Natural killer cell (primary cell): ENCODE data around the gene STAMBP. TPM values are rescaled to one million over a fixed set of nuclear protein-coding genes. Genes with fewer than 3 reads are reported as not detected.

Experiments used
- ATAC-seq, 3 donors: fragments of 150-1000 bp in 2 of 3; fragments of 200-7000 bp in 1 of 3; cut with Tn5 transposase; 1 replicate in 1 of 3; 2 replicates in 2 of 3; pipeline ENCODE4 v1.10.0; 2021; ENCODE audit warnings: mild to moderate bottlenecking in 2 of 3, moderate library complexity in 2 of 3
- DNase-seq, 2 donors: peaks; one replicate each; pipeline versions ENCODE4 v3.0.0 to v3.0.0-alpha.2; 2013 to 2021; ENCODE audit warnings: mixed read lengths in 1 of 2
- H3K27ac ChIP-seq: one replicate; pipeline ENCODE4 v1.5.1; 2013; ENCODE audit warnings: mild to moderate bottlenecking, low read length
- H3K27me3 ChIP-seq: one replicate; pipeline ENCODE4 v1.6.1; 2013; ENCODE audit warnings: low read length; ENCODE audit not compliant: control insufficient read depth, insufficient read depth
- H3K36me3 ChIP-seq: one replicate; pipeline ENCODE4 v1.6.1; 2013; ENCODE audit warnings: low read length; ENCODE audit not compliant: control insufficient read depth, insufficient read depth
- H3K4me1 ChIP-seq: one replicate; pipeline ENCODE4 v1.6.1; 2013; ENCODE audit warnings: low read length; ENCODE audit not compliant: control insufficient read depth, insufficient read depth
- H3K4me3 ChIP-seq: one replicate; pipeline ENCODE4 v1.5.1; 2013; ENCODE audit warnings: low read length
- H3K9me3 ChIP-seq: one replicate; pipeline ENCODE4 v1.6.1; 2013; ENCODE audit warnings: low read length; ENCODE audit not compliant: control insufficient read depth, insufficient read depth
- H3K27ac Mint-ChIP-seq, 2 donors: one replicate each; pipeline ENCODE4 v1.8.0; 2022; ENCODE audit warnings: mild to moderate bottlenecking in 2 of 2, mixed read lengths in 2 of 2, moderate library complexity in 1 of 2
- H3K27me3 Mint-ChIP-seq, 2 donors: one replicate each; pipeline ENCODE4 v1.8.0; 2022; ENCODE audit warnings: low read depth in 2 of 2, mixed read lengths in 2 of 2
- H3K36me3 Mint-ChIP-seq: one replicate; pipeline ENCODE4 v1.8.0; 2022; ENCODE audit warnings: mixed read lengths
- H3K4me1 Mint-ChIP-seq, 2 donors: one replicate each; pipeline ENCODE4 v1.8.0; 2022; ENCODE audit warnings: mixed read lengths in 2 of 2
- H3K4me3 Mint-ChIP-seq: one replicate; pipeline ENCODE4 v1.8.0; 2022; ENCODE audit warnings: mild to moderate bottlenecking, moderate library complexity, mixed read lengths
- H3K9me3 Mint-ChIP-seq, 2 donors: one replicate each; pipeline ENCODE4 v1.8.0; 2022; ENCODE audit warnings: mixed read lengths in 2 of 2
- CTCF ChIP-seq: fragments of 200-600 bp; IDR thresholded peaks from one replicate; pipeline ENCODE4 v1.8.0; 2022; ENCODE audit warnings: antibody characterized with exemption
- WGBS: methylation state at CpG from one replicate; pipeline ENCODE4 v1.1.7; 2013; ENCODE audit warnings: missing lambda C conversion rate; ENCODE audit not compliant: insufficient coverage; 5-methylcytosine and 5-hydroxymethylcytosine counted together
- intact Hi-C: fragments of 100-400 bp; cut with micrococcal nuclease; formaldehyde crosslinking; loops from one replicate; pipeline ENCODE4 v1.14.2; 2022
- total RNA-seq, 4 donors: library from RNA; stranded (reverse); fragments of 120-200 nt in 1 of 4; gene quantifications; one replicate each; pipeline versions ENCODE4 v1.2.3 to v1.2.4, GENCODE V29; 2013 to 2022

Gene STAMBP
- total RNA-seq, 3 donors from 2014 or later (not counting 1 experiment from before 2014, with no cell fraction given), result 23.8 to 27.3 (median 25.3) TPM

GRCh38 chr2:73913414-73914054 is 84.8 kb downstream of the STAMBP start:
- no peaks in the 10 kb centered on the region for H3K9me3 ChIP-seq
- 90% methylated on average over 8 of the region's 8 CpGs for WGBS
- no peak for TF ChIP-seq CTCF
- no peaks in the 10 kb centered on the region for H3K9me3 Mint-ChIP-seq
- no peaks in the 10 kb centered on the region for H3K27me3 ChIP-seq
- H3K27me3 Mint-ChIP-seq, result no peaks in the 10 kb centered on the region
- no peak for DNase-seq
- no peak overlapping the region for H3K4me3 ChIP-seq
- H3K27ac Mint-ChIP-seq, result no peak overlapping the region
- ATAC-seq, result no peak
- no peaks in the 10 kb centered on the region for H3K4me1 Mint-ChIP-seq
- intact Hi-C loops, result no loop called here
- no peak overlapping the region for H3K27ac ChIP-seq
- no peaks in the 10 kb centered on the region for H3K36me3 ChIP-seq
- H3K36me3 Mint-ChIP-seq, result no peaks in the 10 kb centered on the region
- H3K4me1 ChIP-seq, result no peaks in the 10 kb centered on the region
- no peak overlapping the region for H3K4me3 Mint-ChIP-seq

- H3K4me1 ChIP-seq, result no peaks in the 10 kb centered on the region
- TF ChIP-seq CTCF, result no peak
- no peaks in the 10 kb centered on the region for H3K27me3 ChIP-seq
- Mint-ChIP-seq H3K4me1 (no peaks in the 10 kb centered on the region), H3K36me3 (no peaks in the 10 kb centered on the region), H3K27me3 (peaks cover 0 to 5% of the 10 kb centered on the region in 2 donors), H3K9me3 (no peaks in the 10 kb centered on the region), H3K4me3 (no peak overlapping the region), H3K27ac (no peak overlapping the region)
- 97% methylated on average over 2 of the region's 4 CpGs for WGBS
- H3K36me3 ChIP-seq, result no peaks in the 10 kb centered on the region
- intact Hi-C loops, result no loop called here
- no peaks in the 10 kb centered on the region for H3K9me3 ChIP-seq
- ATAC-seq, result no peak
- no peak overlapping the region for H3K4me3 ChIP-seq
- no peak for DNase-seq
- no peak overlapping the region for H3K27ac ChIP-seq
Measured at GRCh38 chr2:73914667-73915066, 85.9 kb downstream of the STAMBP start.

- Histone ChIP-seq H3K27ac (no peak overlapping the region), H3K4me1 (no peaks in the 10 kb centered on the region), H3K9me3 (no peaks in the 10 kb centered on the region), H3K27me3 (no peaks in the 10 kb centered on the region), H3K4me3 (no peak overlapping the region), H3K36me3 (no peaks in the 10 kb centered on the region)
- Mint-ChIP-seq H3K9me3 (no peaks in the 10 kb centered on the region), H3K27ac (no peak overlapping the region), H3K4me1 (no peaks in the 10 kb centered on the region), H3K36me3 (no peaks in the 10 kb centered on the region), H3K4me3 (no peak overlapping the region), H3K27me3 (peaks cover 0 to 7% of the 10 kb centered on the region in 2 donors)
- no peak for DNase-seq
- WGBS, result 95% methylated on average over 5 of the region's 5 CpGs
- no peak for TF ChIP-seq CTCF
- ATAC-seq, result no peak
- intact Hi-C loops, result no loop called here
Measured at GRCh38 chr2:73915437-73915993, 86.8 kb downstream of the STAMBP start.

GRCh38 chr2:73916666-73917065 is 87.9 kb downstream of the STAMBP start:
- no peaks in the 10 kb centered on the region for H3K9me3 ChIP-seq
- Mint-ChIP-seq H3K36me3 (no peaks in the 10 kb centered on the region), H3K4me1 (no peaks in the 10 kb centered on the region), H3K27ac (no peak overlapping the region), H3K27me3 (peaks cover 3 to 7% of the 10 kb centered on the region in 2 donors), H3K9me3 (no peaks in the 10 kb centered on the region), H3K4me3 (no peak overlapping the region)
- DNase-seq, result no peak
- intact Hi-C loops, result no loop called here
- no peak for TF ChIP-seq CTCF
- H3K4me3 ChIP-seq, result no peak overlapping the region
- no peaks in the 10 kb centered on the region for H3K36me3 ChIP-seq
- H3K4me1 ChIP-seq, result no peaks in the 10 kb centered on the region
- ATAC-seq, result no peak
- H3K27ac ChIP-seq, result no peak overlapping the region
- WGBS, result 48% methylated on average over 2 of the region's 2 CpGs
- H3K27me3 ChIP-seq, result no peaks in the 10 kb centered on the region
